Measurements from ENCODE around the gene STON2.

DNA sequence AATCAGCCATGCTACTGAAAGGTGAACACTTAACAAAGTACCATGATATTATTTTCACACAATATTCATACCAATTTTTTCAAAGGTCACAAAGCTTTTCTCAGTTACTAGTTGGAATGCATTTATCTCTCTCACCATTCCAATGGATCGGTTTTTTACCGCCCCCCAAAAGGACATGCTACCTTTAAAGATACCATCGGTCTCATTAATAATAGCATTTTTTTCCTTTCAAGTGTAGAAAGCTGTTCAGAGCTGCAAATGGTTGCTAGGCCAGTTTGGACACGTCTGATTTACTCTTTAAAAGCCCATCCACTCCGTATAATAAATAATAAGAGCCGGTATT is 34.9 kb upstream of the STON2 start:
- no peak for TF ChIP-seq ZNF792 (CRISPR knock-in tag; IDR thresholded peaks at IDR 0.05)
- no peak for TF ChIP-seq FOSL2 (CRISPR knock-in tag; IDR thresholded peaks at IDR 0.05)
- TF ChIP-seq MXI1 (IDR thresholded peaks at IDR 0.05; ENCODE audit: borderline replicate concordance, low read depth, low read length) = no peak
- TF ChIP-seq TOPORS (CRISPR knock-in tag; IDR thresholded peaks at IDR 0.05) = no peak
- TF ChIP-seq, protein P1, sequence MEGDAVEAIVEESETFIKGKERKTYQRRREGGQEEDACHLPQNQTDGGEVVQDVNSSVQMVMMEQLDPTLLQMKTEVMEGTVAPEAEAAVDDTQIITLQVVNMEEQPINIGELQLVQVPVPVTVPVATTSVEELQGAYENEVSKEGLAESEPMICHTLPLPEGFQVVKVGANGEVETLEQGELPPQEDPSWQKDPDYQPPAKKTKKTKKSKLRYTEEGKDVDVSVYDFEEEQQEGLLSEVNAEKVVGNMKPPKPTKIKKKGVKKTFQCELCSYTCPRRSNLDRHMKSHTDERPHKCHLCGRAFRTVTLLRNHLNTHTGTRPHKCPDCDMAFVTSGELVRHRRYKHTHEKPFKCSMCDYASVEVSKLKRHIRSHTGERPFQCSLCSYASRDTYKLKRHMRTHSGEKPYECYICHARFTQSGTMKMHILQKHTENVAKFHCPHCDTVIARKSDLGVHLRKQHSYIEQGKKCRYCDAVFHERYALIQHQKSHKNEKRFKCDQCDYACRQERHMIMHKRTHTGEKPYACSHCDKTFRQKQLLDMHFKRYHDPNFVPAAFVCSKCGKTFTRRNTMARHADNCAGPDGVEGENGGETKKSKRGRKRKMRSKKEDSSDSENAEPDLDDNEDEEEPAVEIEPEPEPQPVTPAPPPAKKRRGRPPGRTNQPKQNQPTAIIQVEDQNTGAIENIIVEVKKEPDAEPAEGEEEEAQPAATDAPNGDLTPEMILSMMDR (CRISPR knock-in tag; IDR thresholded peaks at IDR 0.05) = no peak
- TF ChIP-seq, protein P2, sequence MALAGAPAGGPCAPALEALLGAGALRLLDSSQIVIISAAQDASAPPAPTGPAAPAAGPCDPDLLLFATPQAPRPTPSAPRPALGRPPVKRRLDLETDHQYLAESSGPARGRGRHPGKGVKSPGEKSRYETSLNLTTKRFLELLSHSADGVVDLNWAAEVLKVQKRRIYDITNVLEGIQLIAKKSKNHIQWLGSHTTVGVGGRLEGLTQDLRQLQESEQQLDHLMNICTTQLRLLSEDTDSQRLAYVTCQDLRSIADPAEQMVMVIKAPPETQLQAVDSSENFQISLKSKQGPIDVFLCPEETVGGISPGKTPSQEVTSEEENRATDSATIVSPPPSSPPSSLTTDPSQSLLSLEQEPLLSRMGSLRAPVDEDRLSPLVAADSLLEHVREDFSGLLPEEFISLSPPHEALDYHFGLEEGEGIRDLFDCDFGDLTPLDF (CRISPR knock-in tag; IDR thresholded peaks at IDR 0.05) = no peak
- TF ChIP-seq RNF2 (conservative IDR thresholded peaks at IDR 0.05; ENCODE audit: low read depth) = no peak
- TF ChIP-seq FOXM1 (CRISPR knock-in tag; IDR thresholded peaks at IDR 0.05) = no peak
- TF ChIP-seq FOXC1 (CRISPR knock-in tag; IDR thresholded peaks at IDR 0.05; ENCODE audit: borderline replicate concordance) = no peak
- TF ChIP-seq, protein P3, sequence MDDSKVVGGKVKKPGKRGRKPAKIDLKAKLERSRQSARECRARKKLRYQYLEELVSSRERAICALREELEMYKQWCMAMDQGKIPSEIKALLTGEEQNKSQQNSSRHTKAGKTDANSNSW (CRISPR knock-in tag; IDR thresholded peaks at IDR 0.05; ENCODE audit: borderline replicate concordance) = no peak
- no peak for TF ChIP-seq SP5 (CRISPR knock-in tag; IDR thresholded peaks at IDR 0.05; ENCODE audit: borderline replicate concordance, low read depth)
- no peak for TF ChIP-seq EP300 (IDR thresholded peaks at IDR 0.05; ENCODE audit: low read depth in 2 of 2, low read length in 2 of 2)
- TF ChIP-seq EP300 (CRISPR knock-in tag; IDR thresholded peaks at IDR 0.05; ENCODE audit: borderline replicate concordance) = no peak
